ENCODE data around the gene DOCK11. TPM values are rescaled to one million over a fixed set of nuclear protein-coding genes. Genes with fewer than 3 reads are reported as not detected.

Gene DOCK11
- total and polyA plus RNA-seq, 2 donors (not counting 1 experiment from before 2014, with no cell fraction given): 40.1 to 85.3 TPM

DNA sequence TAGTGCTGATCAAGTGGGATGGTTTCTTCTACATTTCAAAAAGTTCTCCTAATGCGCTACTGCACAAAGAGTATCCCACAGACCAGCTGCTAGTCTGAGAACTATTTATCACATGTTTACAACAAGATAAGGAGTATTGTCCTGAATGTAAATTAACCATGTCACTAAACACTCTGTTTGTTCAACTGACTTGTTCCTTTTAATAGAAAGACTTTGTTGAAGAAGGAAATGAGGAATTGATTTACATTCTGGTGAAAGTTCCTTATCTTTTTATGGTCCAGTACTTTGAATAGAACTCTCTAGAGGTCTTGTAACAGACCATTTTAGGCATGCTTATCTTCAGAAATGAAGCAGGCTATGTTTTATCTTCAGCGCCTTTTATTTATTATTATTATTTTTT lies 164.5 kb downstream of the DOCK11 start:
- no peak overlapping the region for H3K4me2 ChIP-seq (ENCODE audit: extremely low read depth, insufficient read depth, low read length)
- no peak for DNase-seq (ENCODE audit: low read depth in 2 of 2)
- H3K27ac ChIP-seq (ENCODE audit: insufficient read depth, low read length): no peak overlapping the region
- no peak overlapping the region for H2AFZ ChIP-seq (ENCODE audit: low read length)
- no peak overlapping the region for H3K9ac ChIP-seq (ENCODE audit: insufficient read depth, low read length)
- no peak overlapping the region for H3K4me3 ChIP-seq (replicated peaks in 1 of 4; ENCODE audit: control extremely low read depth in 1 of 4, insufficient read depth in 1 of 4, low read depth in 3 of 4, low read length in 4 of 4)
- H3K4me1 ChIP-seq (ENCODE audit: control insufficient read depth, extremely low read depth, insufficient read depth, low read length): no peaks in the 10 kb centered on the region
- no peaks in the 10 kb centered on the region for H4K20me1 ChIP-seq (ENCODE audit: control insufficient read depth, extremely low read depth, insufficient read depth, low read length)
- peaks cover 3% of the 10 kb centered on the region for H3K36me3 ChIP-seq (ENCODE audit: control insufficient read depth, insufficient read depth, low read length)
- TF ChIP-seq, protein P1, sequence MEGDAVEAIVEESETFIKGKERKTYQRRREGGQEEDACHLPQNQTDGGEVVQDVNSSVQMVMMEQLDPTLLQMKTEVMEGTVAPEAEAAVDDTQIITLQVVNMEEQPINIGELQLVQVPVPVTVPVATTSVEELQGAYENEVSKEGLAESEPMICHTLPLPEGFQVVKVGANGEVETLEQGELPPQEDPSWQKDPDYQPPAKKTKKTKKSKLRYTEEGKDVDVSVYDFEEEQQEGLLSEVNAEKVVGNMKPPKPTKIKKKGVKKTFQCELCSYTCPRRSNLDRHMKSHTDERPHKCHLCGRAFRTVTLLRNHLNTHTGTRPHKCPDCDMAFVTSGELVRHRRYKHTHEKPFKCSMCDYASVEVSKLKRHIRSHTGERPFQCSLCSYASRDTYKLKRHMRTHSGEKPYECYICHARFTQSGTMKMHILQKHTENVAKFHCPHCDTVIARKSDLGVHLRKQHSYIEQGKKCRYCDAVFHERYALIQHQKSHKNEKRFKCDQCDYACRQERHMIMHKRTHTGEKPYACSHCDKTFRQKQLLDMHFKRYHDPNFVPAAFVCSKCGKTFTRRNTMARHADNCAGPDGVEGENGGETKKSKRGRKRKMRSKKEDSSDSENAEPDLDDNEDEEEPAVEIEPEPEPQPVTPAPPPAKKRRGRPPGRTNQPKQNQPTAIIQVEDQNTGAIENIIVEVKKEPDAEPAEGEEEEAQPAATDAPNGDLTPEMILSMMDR (conservative IDR thresholded peaks at IDR 0.05 in 1 of 2, IDR thresholded peaks at IDR 0.05 in 1 of 2; ENCODE audit: low read depth in 1 of 2, low read length in 2 of 2): no peak
- no peak for TF ChIP-seq EZH2 (IDR thresholded peaks at IDR 0.05; ENCODE audit: low read length, missing control alignments)
- no peaks in the 10 kb centered on the region for H3K79me2 ChIP-seq (ENCODE audit: control insufficient read depth, insufficient read depth, low read length)
- no peaks in the 10 kb centered on the region for H3K27me3 ChIP-seq (ENCODE audit: control insufficient read depth, insufficient read depth, low read length)
- H3K9me3 ChIP-seq (ENCODE audit: control insufficient read depth, insufficient read depth, low read depth, low read length): no peaks in the 10 kb centered on the region

DNA sequence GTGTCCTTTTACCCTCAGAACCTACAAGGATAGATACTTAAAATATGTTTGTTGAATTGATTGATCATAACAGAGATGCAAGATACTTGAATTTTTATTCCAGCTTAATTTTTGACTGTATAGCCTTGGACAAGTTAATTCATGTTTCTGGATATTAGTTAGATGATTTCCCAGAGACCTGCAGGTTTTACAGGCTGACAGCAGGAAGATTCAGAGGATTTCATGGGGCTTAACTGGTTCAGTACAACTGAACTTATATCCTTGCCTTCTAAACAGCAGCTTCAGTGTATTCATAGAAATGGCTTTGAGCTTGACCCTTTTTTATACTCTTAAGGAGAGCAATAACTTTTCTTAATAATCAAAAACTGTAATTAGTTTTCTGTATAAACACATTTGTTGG lies 169.6 kb downstream of the DOCK11 start:
- no peak overlapping the region for H3K27ac ChIP-seq (ENCODE audit: insufficient read depth, low read length)
- no peak overlapping the region for H2AFZ ChIP-seq (ENCODE audit: low read length)
- H3K4me1 ChIP-seq (ENCODE audit: control insufficient read depth, extremely low read depth, insufficient read depth, low read length): no peaks in the 10 kb centered on the region
- TF ChIP-seq EZH2 (IDR thresholded peaks at IDR 0.05; ENCODE audit: low read length, missing control alignments): no peak
- TF ChIP-seq, protein P1 (conservative IDR thresholded peaks at IDR 0.05 in 1 of 2, IDR thresholded peaks at IDR 0.05 in 1 of 2; ENCODE audit: low read depth in 1 of 2, low read length in 2 of 2): no peak
- no peaks in the 10 kb centered on the region for H4K20me1 ChIP-seq (ENCODE audit: control insufficient read depth, extremely low read depth, insufficient read depth, low read length)
- H3K27me3 ChIP-seq (ENCODE audit: control insufficient read depth, insufficient read depth, low read length): no peaks in the 10 kb centered on the region
- H3K36me3 ChIP-seq (ENCODE audit: control insufficient read depth, insufficient read depth, low read length): peaks cover 3% of the 10 kb centered on the region
- no peaks in the 10 kb centered on the region for H3K9me3 ChIP-seq (ENCODE audit: control insufficient read depth, insufficient read depth, low read depth, low read length)
- no peaks in the 10 kb centered on the region for H3K79me2 ChIP-seq (ENCODE audit: control insufficient read depth, insufficient read depth, low read length)
- H3K4me3 ChIP-seq (replicated peaks in 1 of 4; ENCODE audit: control extremely low read depth in 1 of 4, insufficient read depth in 1 of 4, low read depth in 3 of 4, low read length in 4 of 4): no peak overlapping the region
- DNase-seq (ENCODE audit: low read depth in 2 of 2): no peak
- H3K4me2 ChIP-seq (ENCODE audit: extremely low read depth, insufficient read depth, low read length): no peak overlapping the region
- no peak overlapping the region for H3K9ac ChIP-seq (ENCODE audit: insufficient read depth, low read length)

DNA sequence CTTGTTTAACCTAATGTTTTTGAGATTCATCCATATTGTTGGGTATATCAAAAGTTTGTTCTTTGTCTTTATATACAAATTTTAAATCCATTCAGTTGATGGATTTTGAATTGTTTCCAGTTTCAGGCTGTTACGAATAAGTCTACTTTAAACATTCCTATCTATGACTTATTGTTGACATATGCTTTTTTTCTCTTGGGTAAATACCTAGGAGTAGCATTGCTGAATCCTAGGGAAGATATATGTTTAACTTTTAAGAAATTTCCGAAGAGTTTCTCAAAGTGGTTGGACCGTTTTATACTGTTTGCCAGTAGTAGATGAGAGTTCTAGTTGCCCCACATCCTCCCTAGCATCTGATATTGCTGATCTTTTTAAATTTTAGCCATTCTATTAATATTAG lies 170.9 kb downstream of the DOCK11 start:
- peak; percentile 4 to 16 for DNase-seq (ENCODE audit: low read depth in 2 of 2)
- no peak for TF ChIP-seq EZH2 (IDR thresholded peaks at IDR 0.05; ENCODE audit: low read length, missing control alignments)
- TF ChIP-seq, protein P1 (conservative IDR thresholded peaks at IDR 0.05 in 1 of 2, IDR thresholded peaks at IDR 0.05 in 1 of 2; ENCODE audit: low read depth in 1 of 2, low read length in 2 of 2): no peak
- Histone ChIP-seq H3K4me1 (ENCODE audit: control insufficient read depth, extremely low read depth, insufficient read depth, low read length) (no peaks in the 10 kb centered on the region), H2AFZ (ENCODE audit: low read length) (no peak overlapping the region), H3K27ac (ENCODE audit: insufficient read depth, low read length) (no peak overlapping the region), H3K79me2 (ENCODE audit: control insufficient read depth, insufficient read depth, low read length) (no peaks in the 10 kb centered on the region), H3K9me3 (ENCODE audit: control insufficient read depth, insufficient read depth, low read depth, low read length) (no peaks in the 10 kb centered on the region), H3K4me2 (ENCODE audit: extremely low read depth, insufficient read depth, low read length) (no peak overlapping the region), H3K27me3 (ENCODE audit: control insufficient read depth, insufficient read depth, low read length) (no peaks in the 10 kb centered on the region), H3K4me3 (replicated peaks in 1 of 4; ENCODE audit: control extremely low read depth in 1 of 4, insufficient read depth in 1 of 4, low read depth in 3 of 4, low read length in 4 of 4) (no peak overlapping the region), H4K20me1 (ENCODE audit: control insufficient read depth, extremely low read depth, insufficient read depth, low read length) (no peaks in the 10 kb centered on the region), H3K9ac (ENCODE audit: insufficient read depth, low read length) (no peak overlapping the region), H3K36me3 (ENCODE audit: control insufficient read depth, insufficient read depth, low read length) (peaks cover 3% of the 10 kb centered on the region)

All from fibroblast of lung (primary cell).